ENCODE data around the gene SOS2. TPM values are rescaled to one million over a fixed set of nuclear protein-coding genes. Genes with fewer than 3 reads are reported as not detected.

SOS2 gene
- total and polyA plus RNA-seq, 4 donors = 3.1 to 20.1 (median 9.1) TPM

DNA sequence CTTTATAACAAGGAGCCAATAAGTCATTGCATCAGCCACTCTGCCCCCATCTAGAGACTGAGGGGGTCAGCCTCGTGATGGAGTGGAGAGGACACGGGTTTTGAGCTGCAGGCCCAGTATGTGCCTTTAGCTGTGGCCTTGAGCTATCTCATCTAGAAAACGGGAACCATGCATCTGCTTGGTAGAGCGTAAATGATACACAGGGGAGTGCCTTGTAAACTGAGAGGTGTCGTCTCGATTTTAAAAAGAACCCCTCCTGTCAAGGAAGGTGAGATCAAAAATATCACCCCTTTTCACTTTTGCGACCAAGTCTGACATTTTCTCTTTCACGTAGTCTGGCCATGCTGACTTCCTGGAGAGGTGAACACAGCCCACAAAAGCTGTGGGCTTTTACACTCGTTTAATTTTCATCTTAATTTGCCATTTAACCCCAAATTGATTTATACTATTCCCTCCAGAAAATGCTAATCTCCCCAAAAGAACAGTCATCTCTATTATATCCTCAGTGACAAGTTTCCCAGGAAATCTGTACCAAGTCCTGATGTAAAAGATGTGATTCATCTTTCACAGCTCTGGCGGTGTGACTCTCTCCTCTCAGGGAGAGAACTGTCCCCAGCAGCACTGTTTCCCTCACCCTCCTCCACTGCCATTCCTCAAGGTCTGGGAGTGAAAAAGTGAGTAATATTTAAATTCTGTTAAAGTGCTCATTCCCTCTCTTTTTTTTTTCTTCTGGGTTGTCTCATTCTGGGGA is 145.6 kb downstream of the SOS2 start (continued):
- TF ChIP-seq, protein P1, sequence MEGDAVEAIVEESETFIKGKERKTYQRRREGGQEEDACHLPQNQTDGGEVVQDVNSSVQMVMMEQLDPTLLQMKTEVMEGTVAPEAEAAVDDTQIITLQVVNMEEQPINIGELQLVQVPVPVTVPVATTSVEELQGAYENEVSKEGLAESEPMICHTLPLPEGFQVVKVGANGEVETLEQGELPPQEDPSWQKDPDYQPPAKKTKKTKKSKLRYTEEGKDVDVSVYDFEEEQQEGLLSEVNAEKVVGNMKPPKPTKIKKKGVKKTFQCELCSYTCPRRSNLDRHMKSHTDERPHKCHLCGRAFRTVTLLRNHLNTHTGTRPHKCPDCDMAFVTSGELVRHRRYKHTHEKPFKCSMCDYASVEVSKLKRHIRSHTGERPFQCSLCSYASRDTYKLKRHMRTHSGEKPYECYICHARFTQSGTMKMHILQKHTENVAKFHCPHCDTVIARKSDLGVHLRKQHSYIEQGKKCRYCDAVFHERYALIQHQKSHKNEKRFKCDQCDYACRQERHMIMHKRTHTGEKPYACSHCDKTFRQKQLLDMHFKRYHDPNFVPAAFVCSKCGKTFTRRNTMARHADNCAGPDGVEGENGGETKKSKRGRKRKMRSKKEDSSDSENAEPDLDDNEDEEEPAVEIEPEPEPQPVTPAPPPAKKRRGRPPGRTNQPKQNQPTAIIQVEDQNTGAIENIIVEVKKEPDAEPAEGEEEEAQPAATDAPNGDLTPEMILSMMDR (IDR thresholded peaks at IDR 0.05; ENCODE audit: low read depth, low read length, missing input control) = no peak
- TF ChIP-seq YY1 (IDR thresholded peaks at IDR 0.05) (no peak), JUND (IDR thresholded peaks at IDR 0.05) (no peak), NR2F2 (IDR thresholded peaks at IDR 0.05) (no peak), FOXA1 (IDR thresholded peaks at IDR 0.05) (no peak)
- TF ChIP-seq, protein P2, sequence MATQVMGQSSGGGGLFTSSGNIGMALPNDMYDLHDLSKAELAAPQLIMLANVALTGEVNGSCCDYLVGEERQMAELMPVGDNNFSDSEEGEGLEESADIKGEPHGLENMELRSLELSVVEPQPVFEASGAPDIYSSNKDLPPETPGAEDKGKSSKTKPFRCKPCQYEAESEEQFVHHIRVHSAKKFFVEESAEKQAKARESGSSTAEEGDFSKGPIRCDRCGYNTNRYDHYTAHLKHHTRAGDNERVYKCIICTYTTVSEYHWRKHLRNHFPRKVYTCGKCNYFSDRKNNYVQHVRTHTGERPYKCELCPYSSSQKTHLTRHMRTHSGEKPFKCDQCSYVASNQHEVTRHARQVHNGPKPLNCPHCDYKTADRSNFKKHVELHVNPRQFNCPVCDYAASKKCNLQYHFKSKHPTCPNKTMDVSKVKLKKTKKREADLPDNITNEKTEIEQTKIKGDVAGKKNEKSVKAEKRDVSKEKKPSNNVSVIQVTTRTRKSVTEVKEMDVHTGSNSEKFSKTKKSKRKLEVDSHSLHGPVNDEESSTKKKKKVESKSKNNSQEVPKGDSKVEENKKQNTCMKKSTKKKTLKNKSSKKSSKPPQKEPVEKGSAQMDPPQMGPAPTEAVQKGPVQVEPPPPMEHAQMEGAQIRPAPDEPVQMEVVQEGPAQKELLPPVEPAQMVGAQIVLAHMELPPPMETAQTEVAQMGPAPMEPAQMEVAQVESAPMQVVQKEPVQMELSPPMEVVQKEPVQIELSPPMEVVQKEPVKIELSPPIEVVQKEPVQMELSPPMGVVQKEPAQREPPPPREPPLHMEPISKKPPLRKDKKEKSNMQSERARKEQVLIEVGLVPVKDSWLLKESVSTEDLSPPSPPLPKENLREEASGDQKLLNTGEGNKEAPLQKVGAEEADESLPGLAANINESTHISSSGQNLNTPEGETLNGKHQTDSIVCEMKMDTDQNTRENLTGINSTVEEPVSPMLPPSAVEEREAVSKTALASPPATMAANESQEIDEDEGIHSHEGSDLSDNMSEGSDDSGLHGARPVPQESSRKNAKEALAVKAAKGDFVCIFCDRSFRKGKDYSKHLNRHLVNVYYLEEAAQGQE (IDR thresholded peaks at IDR 0.05) = no peak

DNA sequence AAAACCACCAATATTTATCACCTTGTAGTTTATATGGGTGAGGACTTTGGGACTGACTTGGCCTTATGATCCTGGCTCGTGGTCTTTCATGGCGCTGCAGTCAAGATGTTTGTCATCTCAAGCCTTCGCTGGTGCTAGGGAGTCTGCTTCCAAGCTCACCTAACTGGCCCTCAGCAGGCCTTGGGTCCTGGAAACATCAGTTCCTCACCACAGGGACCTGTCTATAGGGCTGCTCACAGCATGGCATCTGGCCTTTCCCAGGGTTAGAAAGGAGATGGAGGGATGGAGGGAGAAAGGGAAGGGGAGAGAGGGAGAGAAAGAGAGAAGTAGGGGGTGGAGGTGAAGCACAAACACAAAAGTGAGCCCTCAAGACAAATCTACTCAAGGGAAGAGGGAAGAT is 146.7 kb downstream of the SOS2 start:
- TF ChIP-seq, protein P3, sequence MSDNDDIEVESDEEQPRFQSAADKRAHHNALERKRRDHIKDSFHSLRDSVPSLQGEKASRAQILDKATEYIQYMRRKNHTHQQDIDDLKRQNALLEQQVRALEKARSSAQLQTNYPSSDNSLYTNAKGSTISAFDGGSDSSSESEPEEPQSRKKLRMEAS (IDR thresholded peaks at IDR 0.05) = no peak
- no peak for TF ChIP-seq EGR1 (IDR thresholded peaks at IDR 0.05; ENCODE audit: low read depth in 2 of 2)
- no peak for TF ChIP-seq FOXA2 (IDR thresholded peaks at IDR 0.05)
- TF ChIP-seq SP1 (IDR thresholded peaks at IDR 0.05) = no peak
- TF ChIP-seq TAF1 (conservative IDR thresholded peaks at IDR 0.05) = no peak
- no peak for TF ChIP-seq GABPA (IDR thresholded peaks at IDR 0.05 in 1 of 2, conservative IDR thresholded peaks at IDR 0.05 in 1 of 2)
- TF ChIP-seq FOXA1 (IDR thresholded peaks at IDR 0.05) = no peak
- TF ChIP-seq RXRA (IDR thresholded peaks at IDR 0.05) = no peak
- no peak for TF ChIP-seq HNF4A (conservative IDR thresholded peaks at IDR 0.05)
- TF ChIP-seq RAD21 (IDR thresholded peaks at IDR 0.05) = no peak
- TF ChIP-seq, protein P2 (IDR thresholded peaks at IDR 0.05) = no peak
- no peak for TF ChIP-seq YY1 (IDR thresholded peaks at IDR 0.05)
- TF ChIP-seq JUND (IDR thresholded peaks at IDR 0.05) = no peak
- TF ChIP-seq, protein P1 (IDR thresholded peaks at IDR 0.05; ENCODE audit: low read depth, low read length, missing input control) = no peak
- no peak for TF ChIP-seq NR2F2 (IDR thresholded peaks at IDR 0.05)
- no peak for TF ChIP-seq HNF4G (IDR thresholded peaks at IDR 0.05)
- TF ChIP-seq, protein P4, sequence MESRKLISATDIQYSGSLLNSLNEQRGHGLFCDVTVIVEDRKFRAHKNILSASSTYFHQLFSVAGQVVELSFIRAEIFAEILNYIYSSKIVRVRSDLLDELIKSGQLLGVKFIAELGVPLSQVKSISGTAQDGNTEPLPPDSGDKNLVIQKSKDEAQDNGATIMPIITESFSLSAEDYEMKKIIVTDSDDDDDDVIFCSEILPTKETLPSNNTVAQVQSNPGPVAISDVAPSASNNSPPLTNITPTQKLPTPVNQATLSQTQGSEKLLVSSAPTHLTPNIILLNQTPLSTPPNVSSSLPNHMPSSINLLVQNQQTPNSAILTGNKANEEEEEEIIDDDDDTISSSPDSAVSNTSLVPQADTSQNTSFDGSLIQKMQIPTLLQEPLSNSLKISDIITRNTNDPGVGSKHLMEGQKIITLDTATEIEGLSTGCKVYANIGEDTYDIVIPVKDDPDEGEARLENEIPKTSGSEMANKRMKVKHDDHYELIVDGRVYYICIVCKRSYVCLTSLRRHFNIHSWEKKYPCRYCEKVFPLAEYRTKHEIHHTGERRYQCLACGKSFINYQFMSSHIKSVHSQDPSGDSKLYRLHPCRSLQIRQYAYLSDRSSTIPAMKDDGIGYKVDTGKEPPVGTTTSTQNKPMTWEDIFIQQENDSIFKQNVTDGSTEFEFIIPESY (IDR thresholded peaks at IDR 0.05) = no peak
- TF ChIP-seq, protein P5, sequence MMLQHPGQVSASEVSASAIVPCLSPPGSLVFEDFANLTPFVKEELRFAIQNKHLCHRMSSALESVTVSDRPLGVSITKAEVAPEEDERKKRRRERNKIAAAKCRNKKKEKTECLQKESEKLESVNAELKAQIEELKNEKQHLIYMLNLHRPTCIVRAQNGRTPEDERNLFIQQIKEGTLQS (IDR thresholded peaks at IDR 0.05) = no peak
- no peak overlapping the region for H3K4me3 ChIP-seq (ENCODE audit: low read depth in 1 of 3, low read length in 3 of 3)
- no peaks in the 10 kb centered on the region for H3K27me3 ChIP-seq (ENCODE audit: control insufficient read depth in 4 of 4, insufficient read depth in 4 of 4, low read length in 3 of 4)
- DNase-seq (ENCODE audit: low spot score) = no peak
- H3K27ac ChIP-seq (ENCODE audit: low read depth in 1 of 2, low read length in 2 of 2) = no peak overlapping the region
- peaks cover 0 to 3% (median 0%) of the 10 kb centered on the region in 4 donors for H3K4me1 ChIP-seq (ENCODE audit: control insufficient read depth in 4 of 4, insufficient read depth in 4 of 4, low read length in 3 of 4)
- 96% methylated on average over 3 of the region's 3 CpGs for WGBS
- H3K9me3 ChIP-seq (ENCODE audit: control insufficient read depth in 4 of 4, low read length in 3 of 4) = no peaks in the 10 kb centered on the region
- H3K9ac ChIP-seq (ENCODE audit: low read depth in 1 of 2, low read length in 2 of 2) = no peak overlapping the region
- H3K36me3 ChIP-seq (ENCODE audit: control insufficient read depth in 4 of 4, insufficient read depth in 3 of 4, low read depth in 1 of 4, low read length in 3 of 4) = no peaks in the 10 kb centered on the region
